ENCODE data around the gene PMVK. TPM values are rescaled to one million over a fixed set of nuclear protein-coding genes. Genes with fewer than 3 reads are reported as not detected.

Gene PMVK
- total and polyA plus RNA-seq, 2 of the 4 experiments (the other 2 are of a cell fraction) = 9.0 to 28.1 TPM

DNA sequence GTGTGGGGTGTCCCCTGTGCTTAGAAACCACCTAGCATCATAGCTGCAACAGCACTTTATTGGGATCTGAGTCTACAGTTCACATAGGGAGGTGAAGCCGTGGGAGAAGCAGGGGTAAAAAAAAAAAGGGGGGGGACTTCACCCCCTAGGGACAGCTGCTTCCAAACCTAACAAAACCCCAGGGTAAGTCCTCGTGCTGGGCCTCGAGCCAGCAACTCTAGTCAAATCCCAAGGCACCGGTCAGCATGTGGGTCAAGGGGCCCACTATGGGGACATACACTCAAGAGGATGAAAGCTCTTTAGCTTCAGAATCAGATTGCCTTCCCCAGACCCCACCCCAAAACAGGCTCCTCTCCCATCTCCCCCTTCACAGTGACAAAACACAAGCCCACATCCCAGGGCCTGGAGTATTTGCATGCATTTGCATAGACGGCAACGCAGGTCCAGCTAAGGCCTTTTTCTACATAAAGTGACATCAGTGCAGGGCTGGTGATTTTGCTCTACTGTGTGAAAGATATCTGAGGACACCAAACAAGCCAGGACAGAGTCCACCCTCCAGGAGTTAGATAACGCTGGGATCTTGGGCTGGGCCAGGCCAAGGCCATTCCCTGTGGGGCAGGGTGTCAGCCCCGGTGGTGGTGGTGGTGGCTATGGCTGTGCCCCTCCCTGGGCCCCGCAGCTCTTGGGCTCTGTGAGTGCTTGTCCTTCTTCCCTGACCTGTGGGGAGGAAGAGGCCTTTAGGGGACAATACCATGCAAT lies 8.1 kb upstream of the PMVK start:
- H2AK5ac ChIP-seq (ENCODE audit: low read depth, low read length) = no peak overlapping the region
- H3K79me1 ChIP-seq (ENCODE audit: low read depth in 1 of 2, low read length in 2 of 2) = no peaks in the 10 kb centered on the region
- no peaks in the 10 kb centered on the region for H3K27me3 ChIP-seq (ENCODE audit: control insufficient read depth, insufficient read depth, low read length)
- no peak overlapping the region for H2BK120ac ChIP-seq (ENCODE audit: low read depth, low read length)
- no peak overlapping the region for H2AK9ac ChIP-seq (replicated peaks; ENCODE audit: low read depth, low read length, poor library complexity)
- no peak overlapping the region for H3K4me2 ChIP-seq (ENCODE audit: low read depth, low read length)
- no peak overlapping the region for H3K27ac ChIP-seq (ENCODE audit: insufficient read depth, low read length)
- H2AFZ ChIP-seq (replicated peaks; ENCODE audit: low read length, poor library complexity) = no peak overlapping the region
- H3K18ac ChIP-seq (ENCODE audit: low read depth, low read length) = no peak overlapping the region
- no peak overlapping the region for H2BK20ac ChIP-seq (ENCODE audit: low read depth, low read length)
- no peak overlapping the region for H3K9ac ChIP-seq (ENCODE audit: low read depth, low read length)
- H3K9me1 ChIP-seq (ENCODE audit: insufficient read depth, low read length) = no peaks in the 10 kb centered on the region; the same call in 1 of the 2 replicates
- H2BK15ac ChIP-seq (ENCODE audit: low read depth, low read length) = no peak overlapping the region
- no peak for ATAC-seq (ENCODE audit: low read depth)
- DNase-seq = no peak
- H4K91ac ChIP-seq (ENCODE audit: insufficient read depth, low read depth, low read length) = no peak overlapping the region
- no peaks in the 10 kb centered on the region for H3K9me3 ChIP-seq (ENCODE audit: control insufficient read depth, insufficient read depth, low read length)
- no peak overlapping the region for H3K23ac ChIP-seq (ENCODE audit: low read depth, low read length)
- H4K8ac ChIP-seq (ENCODE audit: low read depth in 2 of 2, low read length in 2 of 2) = no peak overlapping the region
- H4K20me1 ChIP-seq (ENCODE audit: insufficient read depth, low read length) = no peaks in the 10 kb centered on the region; the same call in 1 of the 2 replicates
- dilution Hi-C loops (cut with HindIII; ENCODE audit: low sequenced_read_pairs, unreplicated experiment) = no loop called here
- CTCF ChIA-PET = interaction anchor here (0.6 to 1.1 kb wide), 2 partner anchors 16 to 33 kb away, joined by 3 read pairs; partner anchors contain the start of gene PYGO2
- no TSS peak for BruUV-seq (replicated peaks)
- no peak overlapping the region for H3K4me3 ChIP-seq (ENCODE audit: insufficient read depth, low read depth, low read length)
- intact Hi-C loops (cut with micrococcal nuclease) = no loop called here
- peaks cover 36% of the 10 kb centered on the region for H3K36me3 ChIP-seq (ENCODE audit: control insufficient read depth, insufficient read depth, low read length)
- POLR2A ChIA-PET (ENCODE audit: unreplicated experiment) = interaction anchor here (0.5 kb wide), 1 partner anchor 386 kb away, joined by 8 read pairs; the partner anchor contains the start of gene UBE2Q1
- H3K56ac ChIP-seq (ENCODE audit: extremely low read depth, insufficient read depth, low read length) = no peak overlapping the region
- H3K4ac ChIP-seq (ENCODE audit: low read depth, low read length) = no peak overlapping the region
- in situ Hi-C loops (cut with MboI; ENCODE audit: low sequenced_read_pairs) = no loop called here
- H4K5ac ChIP-seq (ENCODE audit: low read depth, low read length) = no peak overlapping the region
- H2BK5ac ChIP-seq (ENCODE audit: low read depth, low read length, poor library complexity, severe bottlenecking) = no peak overlapping the region
- H3K4me1 ChIP-seq (ENCODE audit: control insufficient read depth, insufficient read depth, low read length) = no peaks in the 10 kb centered on the region; the same call in 1 of the 2 replicates
- H3K14ac ChIP-seq (replicated peaks; ENCODE audit: low read depth, low read length) = no peak overlapping the region
- WGBS, 2 experiments (ENCODE audit: extremely low coverage in 2 of 2, insufficient read length in 1 of 2) = 12% methylated on average over 4 of the region's 9 CpGs; no CpG with 5 or more reads in 1 of the 2 experiments
- no peak for TF ChIP-seq RAD21 (IDR thresholded peaks at IDR 0.05; ENCODE audit: low read length)
- TF ChIP-seq, protein P1, sequence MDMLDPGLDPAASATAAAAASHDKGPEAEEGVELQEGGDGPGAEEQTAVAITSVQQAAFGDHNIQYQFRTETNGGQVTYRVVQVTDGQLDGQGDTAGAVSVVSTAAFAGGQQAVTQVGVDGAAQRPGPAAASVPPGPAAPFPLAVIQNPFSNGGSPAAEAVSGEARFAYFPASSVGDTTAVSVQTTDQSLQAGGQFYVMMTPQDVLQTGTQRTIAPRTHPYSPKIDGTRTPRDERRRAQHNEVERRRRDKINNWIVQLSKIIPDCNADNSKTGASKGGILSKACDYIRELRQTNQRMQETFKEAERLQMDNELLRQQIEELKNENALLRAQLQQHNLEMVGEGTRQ (IDR thresholded peaks at IDR 0.05; ENCODE audit: low read depth, low read length) = no peak
- no peak for TF ChIP-seq MAFK (IDR thresholded peaks at IDR 0.05; ENCODE audit: low read depth, low read length)
- no peak for TF ChIP-seq CEBPB (IDR thresholded peaks at IDR 0.05; ENCODE audit: low read depth, low read length)
- TF ChIP-seq FOS (IDR thresholded peaks at IDR 0.05; ENCODE audit: low read depth, low read length) = no peak
- TF ChIP-seq CHD1 (IDR thresholded peaks at IDR 0.05; ENCODE audit: low read depth, low read length) = no peak
- TF ChIP-seq, protein P2, sequence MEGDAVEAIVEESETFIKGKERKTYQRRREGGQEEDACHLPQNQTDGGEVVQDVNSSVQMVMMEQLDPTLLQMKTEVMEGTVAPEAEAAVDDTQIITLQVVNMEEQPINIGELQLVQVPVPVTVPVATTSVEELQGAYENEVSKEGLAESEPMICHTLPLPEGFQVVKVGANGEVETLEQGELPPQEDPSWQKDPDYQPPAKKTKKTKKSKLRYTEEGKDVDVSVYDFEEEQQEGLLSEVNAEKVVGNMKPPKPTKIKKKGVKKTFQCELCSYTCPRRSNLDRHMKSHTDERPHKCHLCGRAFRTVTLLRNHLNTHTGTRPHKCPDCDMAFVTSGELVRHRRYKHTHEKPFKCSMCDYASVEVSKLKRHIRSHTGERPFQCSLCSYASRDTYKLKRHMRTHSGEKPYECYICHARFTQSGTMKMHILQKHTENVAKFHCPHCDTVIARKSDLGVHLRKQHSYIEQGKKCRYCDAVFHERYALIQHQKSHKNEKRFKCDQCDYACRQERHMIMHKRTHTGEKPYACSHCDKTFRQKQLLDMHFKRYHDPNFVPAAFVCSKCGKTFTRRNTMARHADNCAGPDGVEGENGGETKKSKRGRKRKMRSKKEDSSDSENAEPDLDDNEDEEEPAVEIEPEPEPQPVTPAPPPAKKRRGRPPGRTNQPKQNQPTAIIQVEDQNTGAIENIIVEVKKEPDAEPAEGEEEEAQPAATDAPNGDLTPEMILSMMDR (conservative IDR thresholded peaks at IDR 0.05; ENCODE audit: low read depth, low read length) = no peak
- no peak for TF ChIP-seq SMC3 (IDR thresholded peaks at IDR 0.05; ENCODE audit: low read depth, low read length)
- no peak for TF ChIP-seq RFX5 (IDR thresholded peaks at IDR 0.05; ENCODE audit: low read depth, low read length)
- no peak for TF ChIP-seq NFE2L2 (IDR thresholded peaks at IDR 0.05; ENCODE audit: low read depth, low read length)
- no peak for TF ChIP-seq MAZ (IDR thresholded peaks at IDR 0.05; ENCODE audit: borderline replicate concordance, low read depth, low read length)
- TF ChIP-seq POLR2A (IDR thresholded peaks at IDR 0.05; ENCODE audit: low read depth, low read length) = no peak
- TF ChIP-seq, protein P3, sequence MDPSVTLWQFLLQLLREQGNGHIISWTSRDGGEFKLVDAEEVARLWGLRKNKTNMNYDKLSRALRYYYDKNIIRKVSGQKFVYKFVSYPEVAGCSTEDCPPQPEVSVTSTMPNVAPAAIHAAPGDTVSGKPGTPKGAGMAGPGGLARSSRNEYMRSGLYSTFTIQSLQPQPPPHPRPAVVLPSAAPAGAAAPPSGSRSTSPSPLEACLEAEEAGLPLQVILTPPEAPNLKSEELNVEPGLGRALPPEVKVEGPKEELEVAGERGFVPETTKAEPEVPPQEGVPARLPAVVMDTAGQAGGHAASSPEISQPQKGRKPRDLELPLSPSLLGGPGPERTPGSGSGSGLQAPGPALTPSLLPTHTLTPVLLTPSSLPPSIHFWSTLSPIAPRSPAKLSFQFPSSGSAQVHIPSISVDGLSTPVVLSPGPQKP (IDR thresholded peaks at IDR 0.05; ENCODE audit: borderline replicate concordance, low read depth, low read length) = no peak
- TF ChIP-seq BHLHE40 (IDR thresholded peaks at IDR 0.05; ENCODE audit: low read depth, low read length) = no peak
- TF ChIP-seq MXI1 (IDR thresholded peaks at IDR 0.05; ENCODE audit: borderline replicate concordance, low read depth, low read length) = no peak

All from IMR-90 (cell line).